GM12874 (cell line): ENCODE measurements around the gene ARHGAP19.

Experiments
- CTCF ChIP-seq: IDR thresholded peaks from 2 replicates; pipeline ENCODE4 v1.5.1; 2011; ENCODE audit warnings: low read depth, mild to moderate bottlenecking, control low read depth, low read length, moderate library complexity; ENCODE audit not compliant: insufficient read depth

The ARHGAP19 gene, protein sequence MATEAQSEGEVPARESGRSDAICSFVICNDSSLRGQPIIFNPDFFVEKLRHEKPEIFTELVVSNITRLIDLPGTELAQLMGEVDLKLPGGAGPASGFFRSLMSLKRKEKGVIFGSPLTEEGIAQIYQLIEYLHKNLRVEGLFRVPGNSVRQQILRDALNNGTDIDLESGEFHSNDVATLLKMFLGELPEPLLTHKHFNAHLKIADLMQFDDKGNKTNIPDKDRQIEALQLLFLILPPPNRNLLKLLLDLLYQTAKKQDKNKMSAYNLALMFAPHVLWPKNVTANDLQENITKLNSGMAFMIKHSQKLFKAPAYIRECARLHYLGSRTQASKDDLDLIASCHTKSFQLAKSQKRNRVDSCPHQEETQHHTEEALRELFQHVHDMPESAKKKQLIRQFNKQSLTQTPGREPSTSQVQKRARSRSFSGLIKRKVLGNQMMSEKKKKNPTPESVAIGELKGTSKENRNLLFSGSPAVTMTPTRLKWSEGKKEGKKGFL

GRCh38 chr10:97292097-97292861, at the start of gene ARHGAP19:
TSS of gene ARHGAP19 (minus strand) at chr10:97292637. CDS start at chr10:97292627, 10 bp downstream.
- TF ChIP-seq CTCF: 0 out of 2 replicates have a peak, but pooled peaks have one; percentile 26

- no peak for TF ChIP-seq CTCF
Observed at GRCh38 chr10:97341416-97341815, 49.0 kb upstream of the ARHGAP19 start.

GRCh38 chr10:97338041-97338440, 45.6 kb upstream of the ARHGAP19 start:
- TF ChIP-seq CTCF: no peak

DNA sequence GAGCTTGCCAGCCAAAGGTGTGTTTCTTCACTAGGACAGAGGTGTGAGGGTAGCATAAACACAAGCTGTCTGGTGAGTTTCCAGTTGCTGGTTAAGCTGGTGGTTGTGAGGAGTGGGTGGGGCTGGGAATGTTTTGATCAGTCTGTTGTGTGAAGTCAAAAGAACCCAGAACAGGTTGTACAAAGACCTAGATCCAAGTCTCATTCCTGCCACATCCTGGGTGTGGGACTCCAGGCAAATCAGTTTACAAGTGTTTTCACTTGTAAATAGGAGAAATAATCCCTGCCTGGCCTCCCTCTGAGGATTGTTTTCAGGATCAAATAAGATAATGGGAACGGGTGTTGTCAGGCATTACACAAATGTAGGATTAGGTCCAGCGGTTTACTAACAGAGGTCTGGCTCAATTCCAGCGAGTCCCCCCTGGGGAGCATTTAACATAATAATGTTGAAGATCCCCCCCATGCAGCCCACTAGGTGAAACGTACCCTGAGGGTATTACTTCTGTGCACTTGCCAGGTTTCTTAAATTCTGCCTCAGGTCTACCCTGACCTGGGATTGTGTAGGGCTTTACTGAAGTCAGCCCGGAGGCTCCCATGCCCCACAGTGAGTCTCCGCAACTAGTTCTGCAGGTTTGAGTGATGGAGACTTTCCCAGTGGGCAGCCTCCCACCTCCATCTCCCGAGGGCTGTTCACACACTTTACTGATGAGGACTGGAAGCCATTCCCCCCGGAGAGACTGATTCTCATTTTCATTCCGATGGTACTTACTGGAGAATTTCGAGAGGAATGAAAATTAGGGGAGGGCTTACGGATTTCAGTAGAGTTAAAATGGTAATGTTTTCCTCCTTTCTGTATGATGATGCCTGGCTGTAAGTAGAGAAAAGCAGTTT, 44.8 kb upstream of the ARHGAP19 start:
- TF ChIP-seq CTCF: no peak

DNA sequence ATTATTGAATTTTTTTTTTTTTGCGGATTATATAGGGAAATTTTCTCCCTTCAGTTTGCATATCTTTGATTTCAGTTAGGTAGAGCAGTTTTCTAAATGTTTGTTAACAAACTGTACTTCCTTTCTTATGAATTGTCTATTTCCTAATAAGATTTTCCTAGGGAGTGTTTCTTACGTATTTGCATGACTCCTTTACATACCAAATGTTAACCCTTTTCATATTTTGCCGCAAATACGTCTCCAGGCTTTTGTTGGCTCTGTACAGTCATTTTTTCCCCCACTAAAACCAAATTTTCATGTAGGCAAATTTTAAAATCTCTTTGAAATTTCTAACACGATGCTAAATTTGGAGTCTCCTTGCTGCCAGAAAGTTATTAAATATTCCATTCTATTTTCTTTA, 44.0 kb upstream of the ARHGAP19 start:
- no peak for TF ChIP-seq CTCF

DNA sequence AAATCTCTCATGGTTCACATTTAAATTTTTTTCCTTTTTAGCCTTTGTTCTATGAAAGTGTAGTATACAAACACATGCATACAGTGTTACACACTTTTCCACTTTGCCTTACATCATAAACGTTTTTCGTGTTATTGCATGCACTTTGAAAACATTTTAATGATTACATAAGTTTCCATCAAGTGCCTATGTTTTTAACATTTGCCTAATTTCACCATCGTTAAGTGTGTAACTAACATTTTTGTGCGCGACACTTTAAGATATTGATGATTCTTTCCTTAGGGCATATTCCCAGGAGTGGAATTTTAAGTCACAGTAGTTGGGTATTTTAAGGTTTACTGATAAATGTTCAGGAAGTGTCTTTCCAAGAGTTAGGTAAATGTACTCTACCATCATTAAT, 43.6 kb upstream of the ARHGAP19 start:
- TF ChIP-seq CTCF: no peak
